Body of pancreas (tissue), 4 donors: ENCODE measurements around the gene KRTAP4-1.

Source experiments
- POLR2A ChIP-seq, 3 donors: fragments of 450-650 bp; IDR thresholded peaks; one replicate each; pipeline ENCODE4 v1.6.1; 2016; ENCODE audit warnings: antibody characterized with exemption in 3 of 3, mild to moderate bottlenecking in 2 of 3
- TF ChIP-seq, protein P1 (sequence below), 7 experiments: fragments of 450-650 bp in 4 of 7; fragments of 200-600 bp in 3 of 7; sonication (generic) in 3 of 7; IDR thresholded peaks; one replicate each; pipeline ENCODE4 v1.5.1; 2016 to 2019; ENCODE audit warnings: antibody characterized with exemption in 7 of 7

- TF ChIP-seq, protein P1, sequence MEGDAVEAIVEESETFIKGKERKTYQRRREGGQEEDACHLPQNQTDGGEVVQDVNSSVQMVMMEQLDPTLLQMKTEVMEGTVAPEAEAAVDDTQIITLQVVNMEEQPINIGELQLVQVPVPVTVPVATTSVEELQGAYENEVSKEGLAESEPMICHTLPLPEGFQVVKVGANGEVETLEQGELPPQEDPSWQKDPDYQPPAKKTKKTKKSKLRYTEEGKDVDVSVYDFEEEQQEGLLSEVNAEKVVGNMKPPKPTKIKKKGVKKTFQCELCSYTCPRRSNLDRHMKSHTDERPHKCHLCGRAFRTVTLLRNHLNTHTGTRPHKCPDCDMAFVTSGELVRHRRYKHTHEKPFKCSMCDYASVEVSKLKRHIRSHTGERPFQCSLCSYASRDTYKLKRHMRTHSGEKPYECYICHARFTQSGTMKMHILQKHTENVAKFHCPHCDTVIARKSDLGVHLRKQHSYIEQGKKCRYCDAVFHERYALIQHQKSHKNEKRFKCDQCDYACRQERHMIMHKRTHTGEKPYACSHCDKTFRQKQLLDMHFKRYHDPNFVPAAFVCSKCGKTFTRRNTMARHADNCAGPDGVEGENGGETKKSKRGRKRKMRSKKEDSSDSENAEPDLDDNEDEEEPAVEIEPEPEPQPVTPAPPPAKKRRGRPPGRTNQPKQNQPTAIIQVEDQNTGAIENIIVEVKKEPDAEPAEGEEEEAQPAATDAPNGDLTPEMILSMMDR (IDR thresholded peaks at IDR 0.05), result no peak
- TF ChIP-seq POLR2A (IDR thresholded peaks at IDR 0.05), result no peak
Measured at GRCh38 chr17:41141361-41141760, 43.4 kb downstream of the KRTAP4-1 start.
